A673 (cell line): Measurements from ENCODE around the gene POM121C.
"Not testable (repeated sequence)": the region's sequence is repeated elsewhere in the genome, so short reads cannot be mapped to it uniquely, and the experiment has no call there.

ENCODE experiments used
- EZH2 ChIP-seq: fragments of 200-600 bp; sonication (generic); IDR thresholded peaks from 2 replicates; pipeline ENCODE4 v1.6.1; 2017; ENCODE audit warnings: borderline replicate concordance, low read depth, mild to moderate bottlenecking, mixed read lengths, antibody characterized with exemption, low read length; ENCODE audit not compliant: poor library complexity, severe bottlenecking
- TF ChIP-seq, protein P1 (sequence below): fragments of 300-800, 200-600 bp; sonication (generic); conservative IDR thresholded peaks from 2 replicates; pipeline ENCODE4 v1.5.1; 2017; ENCODE audit warnings: low read depth, mild to moderate bottlenecking, antibody characterized with exemption, low read length, moderate library complexity, mixed read lengths

DNA sequence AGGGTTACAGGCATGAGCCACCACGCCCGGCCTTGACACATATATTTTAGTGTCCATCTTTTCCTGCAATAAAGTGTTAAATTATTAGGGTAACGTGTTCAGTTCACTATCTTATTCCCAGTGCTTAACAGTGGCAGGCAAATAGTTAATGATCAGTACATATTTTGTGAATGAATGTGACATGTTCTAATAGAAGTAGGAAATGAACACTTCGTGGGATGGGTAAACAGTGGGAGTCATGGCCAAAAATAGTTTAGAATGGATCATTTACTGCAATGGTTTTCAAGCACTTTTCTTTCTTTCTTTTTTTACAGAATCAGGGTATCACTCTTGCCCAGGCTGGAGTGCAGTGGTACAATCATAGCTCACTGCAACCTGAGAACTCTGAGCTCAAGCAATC, 15.9 kb downstream of the POM121C start:
- TF ChIP-seq, protein P1, sequence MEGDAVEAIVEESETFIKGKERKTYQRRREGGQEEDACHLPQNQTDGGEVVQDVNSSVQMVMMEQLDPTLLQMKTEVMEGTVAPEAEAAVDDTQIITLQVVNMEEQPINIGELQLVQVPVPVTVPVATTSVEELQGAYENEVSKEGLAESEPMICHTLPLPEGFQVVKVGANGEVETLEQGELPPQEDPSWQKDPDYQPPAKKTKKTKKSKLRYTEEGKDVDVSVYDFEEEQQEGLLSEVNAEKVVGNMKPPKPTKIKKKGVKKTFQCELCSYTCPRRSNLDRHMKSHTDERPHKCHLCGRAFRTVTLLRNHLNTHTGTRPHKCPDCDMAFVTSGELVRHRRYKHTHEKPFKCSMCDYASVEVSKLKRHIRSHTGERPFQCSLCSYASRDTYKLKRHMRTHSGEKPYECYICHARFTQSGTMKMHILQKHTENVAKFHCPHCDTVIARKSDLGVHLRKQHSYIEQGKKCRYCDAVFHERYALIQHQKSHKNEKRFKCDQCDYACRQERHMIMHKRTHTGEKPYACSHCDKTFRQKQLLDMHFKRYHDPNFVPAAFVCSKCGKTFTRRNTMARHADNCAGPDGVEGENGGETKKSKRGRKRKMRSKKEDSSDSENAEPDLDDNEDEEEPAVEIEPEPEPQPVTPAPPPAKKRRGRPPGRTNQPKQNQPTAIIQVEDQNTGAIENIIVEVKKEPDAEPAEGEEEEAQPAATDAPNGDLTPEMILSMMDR, result not testable (repeated sequence)
- TF ChIP-seq EZH2, result not testable (repeated sequence)
